HepG2 (cell line): ENCODE results near the gene GHRL. TPM values are rescaled to one million over a fixed set of nuclear protein-coding genes. Genes with fewer than 3 reads are reported as not detected.

ENCODE experiments used
- ATAC-seq: fragments of 200-7000 bp; cut with Tn5 transposase; 3 replicates; pipeline ENCODE4 v1.9.1; 2020; ENCODE audit warnings: mild to moderate bottlenecking, moderate library complexity
- BruUV-seq: library from RNA; stranded (reverse); fragments of 400-500 nt; replicated peaks from 2 replicates; lab custom pipeline; 2021; lab: Mats Ljungman, UMichigan
- CTCF ChIA-PET: fragments of 300-600 bp; formaldehyde crosslinking; extraction: SDS; loops from one replicate; lab custom pipeline; 2021; ENCODE audit warnings: low total read pairs, inconsistent platforms, low intra/inter-chr PET ratio; lab: Yijun Ruan, JAX
- POLR2A ChIA-PET: fragments of 350-600 bp; sonication (Branson Sonifier 250); formaldehyde crosslinking; loops from one replicate; lab custom pipeline; 2020; ENCODE audit warnings: antibody characterized with exemption, inconsistent platforms; lab: Yijun Ruan, JAX
- DNase-seq: peaks from one replicate; pipeline ENCODE4 v3.0.0-alpha.2; 2015; ENCODE audit warnings: low spot score
- FAIRE-seq: peaks from 3 replicates; lab custom pipeline; 2011; peaks lifted over from hg19 to GRCh38; lab: Jason Lieb, UNC
- H2AFZ ChIP-seq: one replicate; pipeline ENCODE4 v1.6.1; 2011; ENCODE audit warnings: low read length, inconsistent platforms
- H3K27ac ChIP-seq: fragments of 300-600 bp; 3 replicates; pipeline ENCODE4 v1.8.0; 2011; ENCODE audit warnings: mixed run types, mild to moderate bottlenecking, mixed read lengths, low read length, inconsistent platforms; ENCODE audit not compliant: insufficient read depth; ENCODE audit errors: extremely low read length
- H3K27me3 ChIP-seq, 2 experiments: fragments of 200-600 bp in 1 of 2; 2 replicates in 1 of 2; 3 replicates in 1 of 2; pipeline versions ENCODE4 v1.6.0 to v1.8.0; 2011; ENCODE audit warnings: low read length in 2 of 2, mild to moderate bottlenecking in 2 of 2, moderate library complexity in 2 of 2, inconsistent platforms in 1 of 2; ENCODE audit not compliant: insufficient read depth in 2 of 2, control insufficient read depth in 1 of 2
- H3K36me3 ChIP-seq, 2 experiments: fragments of 200-600 bp in 1 of 2; replicated peaks in 1 of 2; 2 replicates in 1 of 2; 3 replicates in 1 of 2; pipeline versions ENCODE4 v1.5.1 to v1.8.0; 2011; ENCODE audit warnings: low read length in 2 of 2, inconsistent platforms in 1 of 2; ENCODE audit not compliant: insufficient read depth in 2 of 2, control insufficient read depth in 1 of 2
- H3K4me1 ChIP-seq: 2 replicates; pipeline ENCODE4 v1.5.1; 2012; ENCODE audit warnings: low read length, inconsistent platforms; ENCODE audit not compliant: insufficient read depth
- H3K4me2 ChIP-seq: 2 replicates; pipeline ENCODE4 v1.6.0; 2011; ENCODE audit warnings: low read depth, low read length, inconsistent platforms
- H3K4me3 ChIP-seq, 3 experiments: fragments of 200-600 bp in 1 of 3; sonication (generic), shearing (Covaris generic) in 1 of 3; replicated peaks in 1 of 3; 2 replicates each; pipeline ENCODE4 v1.5.1; 2011 to 2016; ENCODE audit warnings: low read length in 3 of 3, inconsistent platforms in 2 of 3, low read depth in 2 of 3, mild to moderate bottlenecking in 2 of 3, control low read depth in 1 of 3, mixed read lengths in 1 of 3; ENCODE audit not compliant: insufficient read depth in 1 of 3
- H3K79me2 ChIP-seq: one replicate; pipeline ENCODE4 v1.6.1; 2011; ENCODE audit warnings: low read length, inconsistent platforms; ENCODE audit not compliant: insufficient read depth
- H3K9ac ChIP-seq: 2 replicates; pipeline ENCODE4 v1.6.0; 2011; ENCODE audit warnings: mild to moderate bottlenecking, low read depth, low read length, inconsistent platforms; ENCODE audit not compliant: insufficient read depth
- H3K9me3 ChIP-seq: 2 replicates; pipeline ENCODE4 v1.5.1; 2012; ENCODE audit warnings: mild to moderate bottlenecking, low read length
- H4K20me1 ChIP-seq: 2 replicates; pipeline ENCODE4 v1.6.0; 2011; ENCODE audit warnings: inconsistent platforms, mild to moderate bottlenecking, low read length, moderate library complexity; ENCODE audit not compliant: insufficient read depth
- ADNP ChIP-seq: sonication (generic); formaldehyde crosslinking; IDR thresholded peaks from 2 replicates; pipeline ENCODE4 v1.4.0; 2020; ENCODE audit warnings: missing genetic modification reagents
- ARHGAP35 ChIP-seq: sonication (generic); formaldehyde crosslinking; IDR thresholded peaks from 2 replicates; pipeline ENCODE4 v1.9.0; 2022; ENCODE audit warnings: mild to moderate bottlenecking, inconsistent platforms, moderate library complexity, missing genetic modification reagents, borderline replicate concordance
- KAT8 ChIP-seq: IDR thresholded peaks from 2 replicates; pipeline ENCODE4 v1.6.1; 2016; ENCODE audit warnings: missing genetic modification reagents, missing compliant biosample characterization
- KLF11 ChIP-seq: IDR thresholded peaks from 2 replicates; pipeline ENCODE4 v1.6.1; 2016; ENCODE audit warnings: missing compliant biosample characterization
- MTF1 ChIP-seq: sonication (generic); formaldehyde crosslinking; IDR thresholded peaks from 2 replicates; pipeline ENCODE4 v1.5.0; 2020; ENCODE audit warnings: missing genetic modification reagents
- NFKB2 ChIP-seq: sonication (generic); formaldehyde crosslinking; IDR thresholded peaks from 2 replicates; pipeline ENCODE4 v1.4.0; 2020; ENCODE audit warnings: missing genetic modification reagents, borderline replicate concordance
- POGZ ChIP-seq: sonication (generic); formaldehyde crosslinking; IDR thresholded peaks from 2 replicates; pipeline ENCODE4 v1.4.0; 2020; ENCODE audit warnings: mild to moderate bottlenecking, missing genetic modification reagents
- PRPF4 ChIP-seq: fragments of 200-400 bp; formaldehyde crosslinking; IDR thresholded peaks from 2 replicates; pipeline ENCODE4 v1.6.1; 2016; ENCODE audit warnings: low read length, low read depth; ENCODE audit not compliant: poor library complexity, severe bottlenecking
- RAD51 ChIP-seq: fragments of 450-650 bp; IDR thresholded peaks from 2 replicates; pipeline ENCODE4 v1.6.1; 2016; ENCODE audit warnings: borderline replicate concordance
- RERE ChIP-seq: IDR thresholded peaks from 2 replicates; pipeline ENCODE4 v1.6.1; 2016; ENCODE audit warnings: low read depth, missing genetic modification reagents, missing compliant biosample characterization
- SOX5 ChIP-seq: IDR thresholded peaks from 2 replicates; pipeline ENCODE4 v1.6.1; 2016; ENCODE audit warnings: borderline replicate concordance
- ZIK1 ChIP-seq: sonication (generic); formaldehyde crosslinking; IDR thresholded peaks from 2 replicates; pipeline ENCODE4 v1.5.0; 2020; ENCODE audit warnings: mild to moderate bottlenecking, low read depth, missing genetic modification reagents, borderline replicate concordance
- ZMAT3 ChIP-seq: sonication (generic); formaldehyde crosslinking; conservative IDR thresholded peaks from 2 replicates; pipeline ENCODE4 v1.7.0; 2021; ENCODE audit warnings: missing genetic modification reagents
- ZNF121 ChIP-seq: sonication (generic); formaldehyde crosslinking; IDR thresholded peaks from 2 replicates; pipeline ENCODE4 v1.5.0; 2020; ENCODE audit warnings: mild to moderate bottlenecking, missing genetic modification reagents
- ZNF280B ChIP-seq: sonication (generic); formaldehyde crosslinking; IDR thresholded peaks from 2 replicates; pipeline ENCODE4 v1.5.0; 2020; ENCODE audit warnings: missing genetic modification reagents, mild to moderate bottlenecking, borderline replicate concordance
- ZNF704 ChIP-seq: sonication (generic); formaldehyde crosslinking; IDR thresholded peaks from 2 replicates; pipeline ENCODE4 v1.8.1; 2023; ENCODE audit warnings: mild to moderate bottlenecking, inconsistent platforms, moderate library complexity, missing genetic modification reagents, borderline replicate concordance
- WGBS: methylation state at CpG from one replicate; pipeline ENCODE4 v1.1.6; 2017; ENCODE audit warnings: low lambda C conversion rate; 5-methylcytosine and 5-hydroxymethylcytosine counted together
- in situ Hi-C: cut with HindIII; loops from 2 replicates; pipeline ENCODE4 v1.10.0; 2017; ENCODE audit warnings: low pct_unique_long_range_greater_than_20kb; ENCODE audit not compliant: extremely low pct_ligation_motif_present
- intact Hi-C: fragments of 100-400 bp; cut with micrococcal nuclease; formaldehyde crosslinking; loops from one replicate; pipeline ENCODE4 v1.10.0; 2022; ENCODE audit not compliant: unreplicated experiment
- polyA plus RNA-seq, 8 experiments: library from polyadenylated mRNA; depleted of rRNA in 3 of 8; stranded (reverse) in 7 of 8; unstranded in 1 of 8; fragments of >200 nt; fragmentation: Illumina TruSeq in 4 of 8; extraction: Trizol in 4 of 8; gene quantifications; 2 replicates each; pipeline versions ENCODE4 v1.2.1 to v1.2.3, GENCODE V29; 2011 to 2016; ENCODE audit warnings: low read depth in 4 of 8, missing spikeins in 1 of 8, mixed read lengths in 1 of 8; ENCODE audit not compliant: insufficient read depth in 1 of 8
- total RNA-seq, 5 experiments: library from RNA; depleted of rRNA; stranded (reverse); fragments of >200 nt; fragmentation: Illumina TruSeq; extraction: Trizol; gene quantifications; 2 replicates each; pipeline ENCODE4 v1.2.3, GENCODE V29; 2016; ENCODE audit warnings: low read depth in 1 of 5

GHRL gene
- total and polyA plus RNA-seq, 2 of the 13 experiments (the other 11 are each of a cell fraction or from before 2014, with no cell fraction given) = 0.09 TPM; not detected in 1

GRCh38 chr3:10305331-10305902 is 12.7 kb upstream of the GHRL start:
- Histone ChIP-seq H3K9me3 (no peaks in the 10 kb centered on the region), H3K4me2 (no peak overlapping the region), H3K4me1 (no peaks in the 10 kb centered on the region), H3K9ac (no peak overlapping the region), H2AFZ (no peak overlapping the region), H4K20me1 (peaks cover 6% of the 10 kb centered on the region), H3K79me2 (no peaks in the 10 kb centered on the region), H3K4me3 (no peak overlapping the region), H3K36me3 (peaks cover 48 to 92% of the 10 kb centered on the region in 2 experiments), H3K27ac (no peak overlapping the region), H3K27me3 (no peaks in the 10 kb centered on the region)
- CTCF ChIA-PET = no interaction called here
- POLR2A ChIA-PET = interaction anchor here (1.1 kb wide), 1 partner anchor 11 kb away, joined by 5 read pairs; no protein-coding TSS in a partner anchor
- ATAC-seq = no peak
- in situ Hi-C loops = no loop called here
- BruUV-seq = no TSS peak
- no peak for DNase-seq
- intact Hi-C loops = no loop called here
- FAIRE-seq = no peak
- WGBS = 90% methylated on average over 3 of the region's 4 CpGs
- TF ChIP-seq KAT8 (no peak), MTF1 (CRISPR knock-in tag) (no peak), ZIK1 (CRISPR knock-in tag) (no peak), ZMAT3 (CRISPR knock-in tag) (no peak), RAD51 (no peak), RERE (CRISPR knock-in tag) (no peak), PRPF4 (no peak), ARHGAP35 (CRISPR knock-in tag) (no peak), ZNF280B (CRISPR knock-in tag) (no peak), ZNF704 (CRISPR knock-in tag) (no peak), ZNF121 (CRISPR knock-in tag) (no peak), SOX5 (CRISPR knock-in tag) (no peak), NFKB2 (CRISPR knock-in tag) (no peak), ADNP (CRISPR knock-in tag) (no peak), KLF11 (no peak), POGZ (CRISPR knock-in tag) (no peak)
